ENCODE data around the gene GMPR.

GMPR gene

GRCh38 chr6:16338577-16339264 is 100.3 kb downstream of the GMPR start:
- Histone ChIP-seq H3K4me3 (ENCODE audit: low read depth in 1 of 2, low read length in 1 of 2) (no peak overlapping the region), H3K4me1 (ENCODE audit: control insufficient read depth in 1 of 2, insufficient read depth in 1 of 2, low read depth in 1 of 2, low read length in 1 of 2) (peaks cover 7 to 11% of the 10 kb centered on the region in 2 experiments)

GRCh38 chr6:16339265-16339587 is 100.8 kb downstream of the GMPR start:
- TF ChIP-seq CTCF (IDR thresholded peaks at IDR 0.05): no peak
- Histone ChIP-seq H3K36me3 (peaks cover 7% of the 10 kb centered on the region), H3K27ac (peak overlapping the region; percentile 1), H3K27me3 (no peaks in the 10 kb centered on the region), H3K4me3 (ENCODE audit: low read depth in 1 of 2, low read length in 1 of 2) (no peak overlapping the region), H3K4me1 (ENCODE audit: control insufficient read depth in 1 of 2, insufficient read depth in 1 of 2, low read depth in 1 of 2, low read length in 1 of 2) (peaks cover 7 to 14% of the 10 kb centered on the region in 2 experiments), H3K9me3 (no peaks in the 10 kb centered on the region)

More at GRCh38 chr6:16338577-16339264, 100.3 kb downstream of the GMPR start:
- no peaks in the 10 kb centered on the region for H3K27me3 ChIP-seq
- no peak for TF ChIP-seq CTCF (IDR thresholded peaks at IDR 0.05)
- peaks cover 7% of the 10 kb centered on the region for H3K36me3 ChIP-seq
- H3K27ac ChIP-seq: peak overlapping the region; percentile 1
- no peaks in the 10 kb centered on the region for H3K9me3 ChIP-seq

GRCh38 chr6:16343593-16343992 is 105.2 kb downstream of the GMPR start:
- Histone ChIP-seq H3K27me3 (no peaks in the 10 kb centered on the region), H3K4me3 (ENCODE audit: low read depth in 1 of 2, low read length in 1 of 2) (no peak overlapping the region), H3K27ac (peak overlapping the region; percentile 45), H3K36me3 (no peaks in the 10 kb centered on the region), H3K4me1 (ENCODE audit: control insufficient read depth in 1 of 2, insufficient read depth in 1 of 2, low read depth in 1 of 2, low read length in 1 of 2) (peaks cover 7 to 17% of the 10 kb centered on the region in 2 experiments), H3K9me3 (no peaks in the 10 kb centered on the region)
- no peak for TF ChIP-seq CTCF (IDR thresholded peaks at IDR 0.05)

- Histone ChIP-seq H3K27me3 (no peaks in the 10 kb centered on the region), H3K4me3 (ENCODE audit: low read depth in 1 of 2, low read length in 1 of 2) (no peak overlapping the region), H3K9me3 (no peaks in the 10 kb centered on the region), H3K36me3 (no peaks in the 10 kb centered on the region), H3K4me1 (ENCODE audit: control insufficient read depth in 1 of 2, insufficient read depth in 1 of 2, low read depth in 1 of 2, low read length in 1 of 2) (peaks cover 7 to 17% of the 10 kb centered on the region in 2 experiments), H3K27ac (peak overlapping the region; percentile 36)
- TF ChIP-seq CTCF (IDR thresholded peaks at IDR 0.05): no peak
Measured at GRCh38 chr6:16344756-16345155, 106.4 kb downstream of the GMPR start.

All from neutrophil (primary cell).